SK-N-SH (cell line): ENCODE measurements around the gene LGSN. TPM values are rescaled to one million over a fixed set of nuclear protein-coding genes. Genes with fewer than 3 reads are reported as not detected.

ENCODE experiments used
- CTCF ChIA-PET: fragments of 300-600, 350-600 bp; formaldehyde crosslinking; extraction: SDS; loops from one replicate; lab custom pipeline; 2021; lab: Yijun Ruan, JAX
- POLR2A ChIA-PET: fragments of 350-600 bp; sonication (Branson Sonifier 250); formaldehyde crosslinking; extraction: SDS; loops from one replicate; lab custom pipeline; 2020; ENCODE audit warnings: antibody characterized with exemption, inconsistent platforms; lab: Yijun Ruan, JAX
- DNase-seq: peaks from one replicate; pipeline ENCODE4 v3.0.0; 2012
- H2AFZ ChIP-seq: fragments of 200-600 bp; sonication (generic); 2 replicates; pipeline ENCODE4 v1.8.1; 2016; ENCODE audit warnings: antibody characterized with exemption, mild to moderate bottlenecking, low read depth
- H3F3A ChIP-seq: fragments of 200-600 bp; sonication (generic); replicated peaks from 2 replicates; pipeline ENCODE3; 2016; ENCODE audit warnings: antibody characterized with exemption, mild to moderate bottlenecking; ENCODE audit not compliant: insufficient read depth
- H3K27ac ChIP-seq, 2 experiments: fragments of 200-500 bp in 1 of 2; fragments of 200-600 bp in 1 of 2; sonication (Bioruptor generic) in 1 of 2; sonication (generic), shearing (Covaris generic) in 1 of 2; 2 replicates each; pipeline versions ENCODE4 v1.5.1 to v1.6.1; 2014 to 2016; ENCODE audit warnings: low read depth in 2 of 2, inconsistent platforms in 1 of 2, low read length in 1 of 2, mild to moderate bottlenecking in 1 of 2, mixed read lengths in 1 of 2
- H3K27me3 ChIP-seq: fragments of 200-600 bp; sonication (generic), shearing (Covaris generic); 2 replicates; pipeline ENCODE4 v1.6.1; 2016; ENCODE audit warnings: mixed run types; ENCODE audit not compliant: insufficient read depth
- H3K36me3 ChIP-seq, 2 experiments: fragments of 200-500 bp in 1 of 2; fragments of 200-600 bp in 1 of 2; sonication (Bioruptor generic) in 1 of 2; sonication (generic) in 1 of 2; replicated peaks in 1 of 2; 2 replicates each; pipeline versions ENCODE3 to v1.5.1; 2014 to 2016; ENCODE audit warnings: low read length in 1 of 2, mild to moderate bottlenecking in 1 of 2; ENCODE audit not compliant: insufficient read depth in 2 of 2, control insufficient read depth in 1 of 2
- H3K4me1 ChIP-seq, 2 experiments: fragments of 200-500 bp in 1 of 2; fragments of 200-600 bp in 1 of 2; sonication (Bioruptor generic) in 1 of 2; sonication (generic), shearing (Covaris generic) in 1 of 2; 2 replicates each; pipeline versions ENCODE4 v1.5.1 to v1.6.1; 2014 to 2016; ENCODE audit warnings: low read depth in 1 of 2, low read length in 1 of 2, mixed run types in 1 of 2; ENCODE audit not compliant: insufficient read depth in 2 of 2, control insufficient read depth in 1 of 2
- H3K4me2 ChIP-seq: fragments of 200-600 bp; sonication (generic), shearing (Covaris generic); 2 replicates; pipeline ENCODE4 v1.6.1; 2017; ENCODE audit warnings: mixed run types
- H3K4me3 ChIP-seq, 2 experiments: fragments of 200-500 bp in 1 of 2; fragments of 200-600 bp in 1 of 2; sonication (Bioruptor generic) in 1 of 2; sonication (generic), shearing (Covaris generic) in 1 of 2; 2 replicates each; pipeline versions ENCODE4 v1.5.1 to v1.8.1; 2014 to 2016; ENCODE audit warnings: low read depth in 2 of 2, inconsistent platforms in 1 of 2, low read length in 1 of 2, mild to moderate bottlenecking in 1 of 2, mixed read lengths in 1 of 2, moderate library complexity in 1 of 2
- H3K79me2 ChIP-seq: fragments of 200-600 bp; sonication (generic); 2 replicates; pipeline ENCODE4 v1.8.1; 2017; ENCODE audit warnings: mild to moderate bottlenecking; ENCODE audit not compliant: insufficient read depth
- H3K9ac ChIP-seq: fragments of 200-600 bp; sonication (generic); 2 replicates; pipeline ENCODE4 v1.6.1; 2017; ENCODE audit warnings: mixed run types
- H3K9me2 ChIP-seq: fragments of 200-600 bp; sonication (generic); 2 replicates; pipeline ENCODE4 v1.6.1; 2017; ENCODE audit warnings: mixed run types
- H3K9me3 ChIP-seq: fragments of 200-600 bp; sonication (generic); 2 replicates; pipeline ENCODE4 v1.6.1; 2017; ENCODE audit warnings: mixed run types, mild to moderate bottlenecking, moderate library complexity
- H4K20me1 ChIP-seq: fragments of 200-600 bp; sonication (generic); 2 replicates; pipeline ENCODE4 v1.6.1; 2017; ENCODE audit warnings: mild to moderate bottlenecking, mixed run types; ENCODE audit not compliant: insufficient read depth
- CTCF ChIP-seq: fragments of 200-600 bp; sonication (generic); IDR thresholded peaks from 2 replicates; pipeline ENCODE4 v1.6.1; 2017; ENCODE audit warnings: antibody characterized with exemption, mild to moderate bottlenecking, moderate library complexity
- FOSL2 ChIP-seq: IDR thresholded peaks from 2 replicates; pipeline ENCODE4 v1.4.0; 2012; ENCODE audit warnings: low read depth, mild to moderate bottlenecking, moderate library complexity, borderline replicate concordance
- FOXM1 ChIP-seq: IDR thresholded peaks from 2 replicates; pipeline ENCODE4 v1.4.0; 2012; ENCODE audit warnings: low read depth, mild to moderate bottlenecking
- GABPA ChIP-seq: IDR thresholded peaks from 2 replicates; pipeline ENCODE4 v1.4.0; 2012; ENCODE audit warnings: low read depth, mild to moderate bottlenecking
- GATA2 ChIP-seq: sonication (generic); formaldehyde crosslinking; IDR thresholded peaks from 2 replicates; pipeline ENCODE4 v1.5.0; 2020; ENCODE audit warnings: mild to moderate bottlenecking, missing genetic modification reagents
- IRF3 ChIP-seq: fragments of 150-350 bp; IDR thresholded peaks from 2 replicates; pipeline ENCODE4 v1.6.1; 2016; ENCODE audit warnings: mild to moderate bottlenecking, low read depth, low read length
- MAX ChIP-seq: IDR thresholded peaks from 2 replicates; pipeline ENCODE4 v1.4.0; 2012; ENCODE audit warnings: low read depth
- RAD21 ChIP-seq: IDR thresholded peaks from 2 replicates; pipeline ENCODE4 v1.6.1; 2012; ENCODE audit warnings: mild to moderate bottlenecking, low read length
- REST ChIP-seq: IDR thresholded peaks from 2 replicates; pipeline ENCODE4 v1.6.1; 2012; ENCODE audit warnings: mild to moderate bottlenecking, low read depth, low read length, moderate library complexity
- SMC3 ChIP-seq: IDR thresholded peaks from 2 replicates; pipeline ENCODE4 v1.6.1; 2012; ENCODE audit warnings: low read depth, low read length, improper control_type of control experiment
- TAF1 ChIP-seq: IDR thresholded peaks from 2 replicates; pipeline ENCODE4 v1.6.1; 2012; ENCODE audit warnings: low read depth, mild to moderate bottlenecking, low read length, moderate library complexity, borderline replicate concordance
- TEAD4 ChIP-seq: IDR thresholded peaks from 2 replicates; pipeline ENCODE4 v1.4.0; 2012; ENCODE audit warnings: mild to moderate bottlenecking, borderline replicate concordance; ENCODE audit not compliant: insufficient read depth
- USF1 ChIP-seq: IDR thresholded peaks from 2 replicates; pipeline ENCODE4 v1.4.0; 2012; ENCODE audit warnings: low read depth, borderline replicate concordance
- YY1 ChIP-seq: IDR thresholded peaks from 2 replicates; pipeline ENCODE4 v1.4.0; 2012; ENCODE audit warnings: low read depth, mild to moderate bottlenecking
- WGBS: methylation state at CpG from one replicate; pipeline ENCODE4 v1.1.6; 2017; ENCODE audit warnings: low lambda C conversion rate; 5-methylcytosine and 5-hydroxymethylcytosine counted together
- polyA plus RNA-seq, 3 experiments: library from polyadenylated mRNA; depleted of rRNA; stranded (reverse); fragments of >200 nt; gene quantifications; 2 replicates each; pipeline ENCODE4 v1.2.3, GENCODE V29; 2012

Gene LGSN
- polyA plus RNA-seq, 1 of the 3 experiments (the other 2 are of a cell fraction) = not detected

GRCh38 chr6:63272397-63272796 is 47.4 kb downstream of the LGSN start:
- ChIA-PET CTCF (interaction anchor here (0.6 to 2.2 kb wide), 14 partner anchors 9 to 1363 kb away, joined by 3 to 13 read pairs (median 4); no protein-coding TSS in a partner anchor), POLR2A (no interaction called here)
- TF ChIP-seq SMC3 (peak; percentile 23; the same call in 1 of the 2 replicates), GABPA (no peak), RAD21 (peak; percentile 75), CTCF (peak; percentile 64)
- no peaks in the 10 kb centered on the region for H3K79me2 ChIP-seq
- DNase-seq = peak; percentile 35
- no peak overlapping the region for H3K4me2 ChIP-seq
- no peaks in the 10 kb centered on the region for H3K9me3 ChIP-seq
- no peaks in the 10 kb centered on the region for H4K20me1 ChIP-seq
- 2% methylated on average over 1 of the region's 1 CpG for WGBS
- H3K27me3 ChIP-seq = no peaks in the 10 kb centered on the region
- H3F3A ChIP-seq = no peaks in the 10 kb centered on the region
- H3K9me2 ChIP-seq = no peaks in the 10 kb centered on the region
- no peak overlapping the region; a peak in 1 of 4 replicates for H3K4me3 ChIP-seq
- H3K27ac ChIP-seq = no peak overlapping the region
- no peak overlapping the region for H3K9ac ChIP-seq
- no peaks in the 10 kb centered on the region for H3K36me3 ChIP-seq
- no peak overlapping the region for H2AFZ ChIP-seq
- no peaks in the 10 kb centered on the region for H3K4me1 ChIP-seq

GRCh38 chr6:63269470-63269869 is 50.3 kb downstream of the LGSN start:
- no peak for TF ChIP-seq MAX
- no peak for TF ChIP-seq IRF3
- no peak for TF ChIP-seq REST
- no peak for TF ChIP-seq FOXM1
- no peak for TF ChIP-seq FOSL2
- no peak for TF ChIP-seq TAF1
- no peak for TF ChIP-seq CTCF
- no peak for TF ChIP-seq GATA2 (CRISPR knock-in tag)
- TF ChIP-seq TEAD4 = no peak
- no peak for TF ChIP-seq USF1
- no peak for TF ChIP-seq YY1
- no peak for TF ChIP-seq GABPA
- DNase-seq = no peak
- ChIA-PET POLR2A (no interaction called here), CTCF (interaction anchor here (2.1 kb wide), 1 partner anchor 203 kb away, joined by 5 read pairs; no protein-coding TSS in a partner anchor)
- H3K9ac ChIP-seq = no peak overlapping the region
- H3K4me1 ChIP-seq = no peaks in the 10 kb centered on the region
- H3K27ac ChIP-seq = no peak overlapping the region
- H3K27me3 ChIP-seq = no peaks in the 10 kb centered on the region
- no peaks in the 10 kb centered on the region for H3F3A ChIP-seq
- no peaks in the 10 kb centered on the region for H3K9me2 ChIP-seq
- H2AFZ ChIP-seq = no peak overlapping the region
- no peaks in the 10 kb centered on the region for H3K79me2 ChIP-seq
- H3K36me3 ChIP-seq = no peaks in the 10 kb centered on the region
- H3K4me3 ChIP-seq = no peak overlapping the region
- H4K20me1 ChIP-seq = no peaks in the 10 kb centered on the region
- H3K9me3 ChIP-seq = no peaks in the 10 kb centered on the region
- WGBS = 4% methylated on average over 4 of the region's 4 CpGs
- no peak overlapping the region for H3K4me2 ChIP-seq
